ENCODE results near the gene RXFP4.
A peak's percentile ranks its signal among the peaks of the same experiment; 100 is the strongest.
"Not testable (repeated sequence)": the region's sequence is repeated elsewhere in the genome, so short reads cannot be mapped to it uniquely, and the experiment has no call there.

RXFP4 gene

GRCh38 chr1:155912056-155912536 is 29.3 kb upstream of the RXFP4 start:
- Mint-ChIP-seq H3K36me3 (peaks cover 61% of the 10 kb centered on the region), H3K4me3 (peak overlapping the region; percentile 93), H3K4me1 (peaks cover 34% of the 10 kb centered on the region), H3K27me3 (no peaks in the 10 kb centered on the region), H3K27ac (peak overlapping the region; percentile 92), H3K9me3 (no peaks in the 10 kb centered on the region)
- CTCF ChIA-PET, result interaction anchor here (2.0 kb wide), 1 partner anchor 78 kb away, joined by 5 read pairs; no protein-coding TSS in a partner anchor
- DNase-seq, result no peak

GRCh38 chr1:155913969-155914757 is 27.3 kb upstream of the RXFP4 start:
- Mint-ChIP-seq H3K27me3 (no peaks in the 10 kb centered on the region), H3K36me3 (peaks cover 65% of the 10 kb centered on the region), H3K9me3 (no peaks in the 10 kb centered on the region), H3K27ac (no peak overlapping the region), H3K4me1 (peaks cover 28% of the 10 kb centered on the region), H3K4me3 (no peak overlapping the region)
- no peak for DNase-seq
- CTCF ChIA-PET, result no interaction called here

GRCh38 chr1:155918660-155919059 is 22.8 kb upstream of the RXFP4 start:
- H3K4me1 Mint-ChIP-seq, result peaks cover 2% of the 10 kb centered on the region
- H3K36me3 Mint-ChIP-seq, result peaks cover 68% of the 10 kb centered on the region
- H3K4me3 Mint-ChIP-seq, result no peak overlapping the region
- CTCF ChIA-PET, result interaction anchor here (1.4 kb wide), 1 partner anchor 71 kb away, joined by 3 read pairs; no protein-coding TSS in a partner anchor
- H3K27me3 Mint-ChIP-seq, result no peaks in the 10 kb centered on the region
- no peaks in the 10 kb centered on the region for H3K9me3 Mint-ChIP-seq
- DNase-seq, result no peak
- no peak overlapping the region for H3K27ac Mint-ChIP-seq

- Mint-ChIP-seq H3K36me3 (peaks cover 63% of the 10 kb centered on the region), H3K27me3 (no peaks in the 10 kb centered on the region), H3K4me1 (peaks cover 2% of the 10 kb centered on the region), H3K9me3 (no peaks in the 10 kb centered on the region), H3K4me3 (no peak overlapping the region), H3K27ac (no peak overlapping the region)
- CTCF ChIA-PET, result interaction anchor here (1.2 kb wide), 1 partner anchor 46 kb away, joined by 4 read pairs; no protein-coding TSS in a partner anchor
- no peak for DNase-seq
Measured at GRCh38 chr1:155919801-155920200, 21.6 kb upstream of the RXFP4 start.

GRCh38 chr1:155920717-155921116 is 20.7 kb upstream of the RXFP4 start:
- Mint-ChIP-seq H3K36me3 (peaks cover 60% of the 10 kb centered on the region), H3K27ac (no peak overlapping the region), H3K4me3 (no peak overlapping the region), H3K27me3 (no peaks in the 10 kb centered on the region), H3K4me1 (peaks cover 2% of the 10 kb centered on the region), H3K9me3 (no peaks in the 10 kb centered on the region)
- no peak for DNase-seq
- CTCF ChIA-PET, result interaction anchor here (1.1 to 1.2 kb wide), 2 partner anchors 45 to 69 kb away, joined by 4 to 5 read pairs; no protein-coding TSS in a partner anchor

- H3K27ac Mint-ChIP-seq, result peak overlapping the region; percentile 34
- peaks cover 57% of the 10 kb centered on the region for H3K36me3 Mint-ChIP-seq
- peaks cover 14% of the 10 kb centered on the region for H3K4me1 Mint-ChIP-seq
- no peak for DNase-seq
- no peaks in the 10 kb centered on the region for H3K27me3 Mint-ChIP-seq
- H3K9me3 Mint-ChIP-seq, result no peaks in the 10 kb centered on the region
- no peak overlapping the region for H3K4me3 Mint-ChIP-seq
- CTCF ChIA-PET, result no interaction called here
Measured at GRCh38 chr1:155925506-155925905, 15.9 kb upstream of the RXFP4 start.

GRCh38 chr1:155929057-155929456 is 12.4 kb upstream of the RXFP4 start:
- no peak for DNase-seq
- no peak overlapping the region for H3K4me3 Mint-ChIP-seq
- CTCF ChIA-PET, result interaction anchor here (6.7 kb wide), 1 partner anchor 60 kb away, joined by 52 read pairs; no protein-coding TSS in a partner anchor
- H3K27me3 Mint-ChIP-seq, result no peaks in the 10 kb centered on the region
- H3K9me3 Mint-ChIP-seq, result no peaks in the 10 kb centered on the region
- H3K27ac Mint-ChIP-seq, result no peak overlapping the region
- H3K4me1 Mint-ChIP-seq, result peaks cover 42% of the 10 kb centered on the region
- H3K36me3 Mint-ChIP-seq, result peaks cover 52% of the 10 kb centered on the region

- not testable (repeated sequence) for H3K27me3 Mint-ChIP-seq, H3K9me3 Mint-ChIP-seq, DNase-seq
- CTCF ChIA-PET, result interaction anchor here (1.0 to 6.7 kb wide), 2 partner anchors 15 to 59 kb away, joined by 3 to 52 read pairs; no protein-coding TSS in a partner anchor
- Mint-ChIP-seq H3K27ac (peak overlapping the region; percentile 80), H3K4me1 (peaks cover 42% of the 10 kb centered on the region), H3K4me3 (peak overlapping the region; percentile 47), H3K36me3 (peaks cover 48% of the 10 kb centered on the region)
Measured at GRCh38 chr1:155930725-155931124, 10.7 kb upstream of the RXFP4 start.

GRCh38 chr1:155931332-155932038 is 10.0 kb upstream of the RXFP4 start:
- Mint-ChIP-seq H3K27me3 (no peaks in the 10 kb centered on the region), H3K9me3 (no peaks in the 10 kb centered on the region), H3K36me3 (peaks cover 42% of the 10 kb centered on the region), H3K4me1 (peaks cover 48% of the 10 kb centered on the region), H3K4me3 (peak overlapping the region; percentile 37), H3K27ac (peak overlapping the region; percentile 24)
- no peak for DNase-seq
- CTCF ChIA-PET, result interaction anchor here (1.0 to 6.7 kb wide), 3 partner anchors 27 to 133 kb away, joined by 3 to 52 read pairs (median 8); no protein-coding TSS in a partner anchor

GRCh38 chr1:155932081-155932480 is 9.4 kb upstream of the RXFP4 start:
- DNase-seq, result no peak
- CTCF ChIA-PET, result interaction anchor here (0.7 to 6.7 kb wide), 5 partner anchors 28 to 134 kb away, joined by 3 to 52 read pairs (median 6); no protein-coding TSS in a partner anchor
- Mint-ChIP-seq H3K9me3 (no peaks in the 10 kb centered on the region), H3K27ac (peak overlapping the region; percentile 24), H3K4me3 (peak overlapping the region; percentile 37), H3K36me3 (peaks cover 36% of the 10 kb centered on the region), H3K27me3 (no peaks in the 10 kb centered on the region), H3K4me1 (peaks cover 48% of the 10 kb centered on the region)

- H3K27ac Mint-ChIP-seq, result peak overlapping the region; percentile 24
- H3K36me3 Mint-ChIP-seq, result peaks cover 33% of the 10 kb centered on the region
- no peaks in the 10 kb centered on the region for H3K9me3 Mint-ChIP-seq
- H3K4me1 Mint-ChIP-seq, result peaks cover 48% of the 10 kb centered on the region
- CTCF ChIA-PET, result interaction anchor here (0.7 to 6.7 kb wide), 6 partner anchors 28 to 134 kb away, joined by 3 to 52 read pairs (median 4); no protein-coding TSS in a partner anchor
- DNase-seq, result no peak
- no peaks in the 10 kb centered on the region for H3K27me3 Mint-ChIP-seq
- H3K4me3 Mint-ChIP-seq, result peak overlapping the region; percentile 52
Measured at GRCh38 chr1:155932487-155932886, 9.0 kb upstream of the RXFP4 start.

- Mint-ChIP-seq H3K27me3 (no peaks in the 10 kb centered on the region), H3K4me1 (peaks cover 54% of the 10 kb centered on the region), H3K36me3 (peaks cover 28% of the 10 kb centered on the region), H3K27ac (no peak overlapping the region), H3K4me3 (no peak overlapping the region), H3K9me3 (no peaks in the 10 kb centered on the region)
- CTCF ChIA-PET, result interaction anchor here (0.6 to 6.7 kb wide), 13 partner anchors 12 to 135 kb away, joined by 3 to 52 read pairs (median 4); partner anchors contain the start of gene ARHGEF2
- no peak for DNase-seq
Measured at GRCh38 chr1:155933591-155934096, 7.8 kb upstream of the RXFP4 start.

- no peaks in the 10 kb centered on the region for H3K9me3 Mint-ChIP-seq
- CTCF ChIA-PET, result interaction anchor here (0.6 to 6.7 kb wide), 13 partner anchors 11 to 134 kb away, joined by 3 to 52 read pairs (median 3); partner anchors contain the start of gene ARHGEF2
- H3K4me1 Mint-ChIP-seq, result peaks cover 50% of the 10 kb centered on the region
- peaks cover 24% of the 10 kb centered on the region for H3K36me3 Mint-ChIP-seq
- H3K27me3 Mint-ChIP-seq, result no peaks in the 10 kb centered on the region
- H3K4me3 Mint-ChIP-seq, result no peak within 1 kb of the TSS
- H3K27ac Mint-ChIP-seq, result peak within 1 kb of the TSS; percentile 68
- DNase-seq, result peak; percentile 97
Measured at GRCh38 chr1:155934097-155934935, 7.1 kb upstream of the RXFP4 start, which contains the start of gene KHDC4. Gene KHDC4, minus strand, starts transcription at chr1:155934413. Its CDS starts 40 bp downstream, at chr1:155934373.
